Mesodermal cell (in vitro differentiated cells): ENCODE measurements around the gene BCL7C.
"Not testable (repeated sequence)": the region's sequence is repeated elsewhere in the genome, so short reads cannot be mapped to it uniquely, and the experiment has no call there.

Source experiments
- H3K27ac ChIP-seq: 2 replicates; pipeline ENCODE4 v1.7.0; 2013; ENCODE audit warnings: mild to moderate bottlenecking, low read depth, low read length, moderate library complexity; ENCODE audit not compliant: severe bottlenecking
- H3K36me3 ChIP-seq: 2 replicates; pipeline ENCODE4 v1.7.1; 2013; ENCODE audit warnings: mild to moderate bottlenecking, low read length, moderate library complexity; ENCODE audit not compliant: control insufficient read depth, insufficient read depth
- H3K4me1 ChIP-seq: one replicate; pipeline ENCODE4 v1.7.1; 2013; ENCODE audit warnings: mild to moderate bottlenecking, low read length; ENCODE audit not compliant: insufficient read depth, control insufficient read depth, poor library complexity, severe bottlenecking
- H3K4me3 ChIP-seq: 2 replicates; pipeline ENCODE4 v1.7.0; 2013; ENCODE audit warnings: low read length, control low read depth, mild to moderate bottlenecking; ENCODE audit not compliant: insufficient read depth, poor library complexity, severe bottlenecking; ENCODE audit errors: extremely low read depth
- H3K9me3 ChIP-seq: 2 replicates; pipeline ENCODE4 v1.7.1; 2013; ENCODE audit warnings: mild to moderate bottlenecking, low read length, moderate library complexity; ENCODE audit not compliant: control insufficient read depth
- WGBS, 2 experiments: methylation state at CpG; one replicate each; pipeline ENCODE4 v1.1.5; 2013; ENCODE audit warnings: missing lambda C conversion rate in 2 of 2; ENCODE audit not compliant: insufficient coverage in 2 of 2; 5-methylcytosine and 5-hydroxymethylcytosine counted together

BCL7C gene

GRCh38 chr16:30893417-30893743 lies 497 bp downstream of the BCL7C start:
- H3K36me3 ChIP-seq = peaks cover 29% of the 10 kb centered on the region
- peak overlapping the region; percentile 41 for H3K27ac ChIP-seq
- 2 to 11% methylated on average over 10 to 11 of the region's 11 CpGs for WGBS, 2 experiments
- H3K4me3 ChIP-seq = peak overlapping the region; percentile 67
- no peaks in the 10 kb centered on the region for H3K9me3 ChIP-seq
- H3K4me1 ChIP-seq = peaks cover 17% of the 10 kb centered on the region

GRCh38 chr16:30892670-30893416 lies 1.0 kb downstream of the BCL7C start:
- H3K9me3 ChIP-seq = no peaks in the 10 kb centered on the region
- H3K4me1 ChIP-seq = peaks cover 17% of the 10 kb centered on the region
- no peak overlapping the region for H3K27ac ChIP-seq
- 82 to 89% methylated on average over 4 to 6 of the region's 20 CpGs for WGBS, 2 experiments
- peaks cover 35% of the 10 kb centered on the region for H3K36me3 ChIP-seq
- peak overlapping the region; percentile 67 for H3K4me3 ChIP-seq

- 88 to 100% methylated on average over 4 to 9 of the region's 15 CpGs for WGBS, 2 experiments
- H3K9me3 ChIP-seq, H3K27ac ChIP-seq, H3K4me3 ChIP-seq: not testable (repeated sequence)
- peaks cover 49% of the 10 kb centered on the region for H3K36me3 ChIP-seq
- peaks cover 16% of the 10 kb centered on the region for H3K4me1 ChIP-seq
These were observed 2.6 kb downstream of the BCL7C start for GRCh38 chr16:30891043-30891823.

- Histone ChIP-seq H3K36me3 (peaks cover 64% of the 10 kb centered on the region), H3K4me3 (no peak overlapping the region), H3K9me3 (no peaks in the 10 kb centered on the region), H3K4me1 (peaks cover 5% of the 10 kb centered on the region), H3K27ac (no peak overlapping the region)
- WGBS, 2 experiments = 92 to 93% methylated on average over 4 to 5 of the region's 5 CpGs
These were observed 4.2 kb downstream of the BCL7C start for GRCh38 chr16:30889721-30890120.

GRCh38 chr16:30888856-30889499 lies 4.9 kb downstream of the BCL7C start:
- Histone ChIP-seq H3K9me3 (no peaks in the 10 kb centered on the region), H3K4me1 (peaks cover 5% of the 10 kb centered on the region), H3K36me3 (peaks cover 72% of the 10 kb centered on the region), H3K27ac (no peak overlapping the region), H3K4me3 (no peak overlapping the region)
- WGBS, 2 experiments = 98 to 100% methylated on average over 5 of the region's 8 CpGs

GRCh38 chr16:30887927-30888326 lies 6.0 kb downstream of the BCL7C start:
- H3K4me3 ChIP-seq = no peak overlapping the region
- 95 to 98% methylated on average over 3 to 5 of the region's 9 CpGs for WGBS, 2 experiments
- peaks cover 77% of the 10 kb centered on the region for H3K36me3 ChIP-seq
- no peak overlapping the region for H3K27ac ChIP-seq
- H3K9me3 ChIP-seq = no peaks in the 10 kb centered on the region
- H3K4me1 ChIP-seq = peaks cover 4% of the 10 kb centered on the region

- H3K4me1 ChIP-seq = no peaks in the 10 kb centered on the region
- H3K9me3 ChIP-seq = no peaks in the 10 kb centered on the region
- no peak overlapping the region for H3K4me3 ChIP-seq
- peaks cover 83% of the 10 kb centered on the region for H3K36me3 ChIP-seq
- 100% methylated on average over 1 of the region's 1 CpG; no CpG with 5 or more reads in 1 of the 2 experiments for WGBS, 2 experiments
- no peak overlapping the region for H3K27ac ChIP-seq
These were observed 7.7 kb downstream of the BCL7C start for GRCh38 chr16:30886145-30886544.

GRCh38 chr16:30885196-30885595 lies 8.7 kb downstream of the BCL7C start:
- H3K27ac ChIP-seq = no peak overlapping the region
- H3K36me3 ChIP-seq = peaks cover 85% of the 10 kb centered on the region
- no peaks in the 10 kb centered on the region for H3K9me3 ChIP-seq
- H3K4me3 ChIP-seq = no peak overlapping the region
- H3K4me1 ChIP-seq = no peaks in the 10 kb centered on the region
- 88 to 98% methylated on average over 8 to 9 of the region's 9 CpGs for WGBS, 2 experiments

- 100% methylated on average over 1 of the region's 3 CpGs; no CpG with 5 or more reads in 1 of the 2 experiments for WGBS, 2 experiments
- Histone ChIP-seq H3K27ac (no peak overlapping the region), H3K4me3 (no peak overlapping the region), H3K4me1 (no peaks in the 10 kb centered on the region), H3K9me3 (no peaks in the 10 kb centered on the region), H3K36me3 (peaks cover 87% of the 10 kb centered on the region)
These were observed 9.1 kb downstream of the BCL7C start for GRCh38 chr16:30884760-30885159.

GRCh38 chr16:30882429-30883310 lies 11.2 kb downstream of the BCL7C start:
- Histone ChIP-seq H3K4me3 (no peak overlapping the region), H3K9me3 (no peaks in the 10 kb centered on the region), H3K36me3 (peaks cover 76% of the 10 kb centered on the region), H3K4me1 (no peaks in the 10 kb centered on the region), H3K27ac (no peak overlapping the region)
- WGBS, 2 experiments = 86 to 92% methylated on average over 4 of the region's 4 CpGs
